ENCODE data around the gene KLHDC9. TPM values are rescaled to one million over a fixed set of nuclear protein-coding genes. Genes with fewer than 3 reads are reported as not detected.

The KLHDC9 gene
- total and polyA plus RNA-seq, 2 of the 13 experiments (the other 11 are each of a cell fraction or from before 2014, with no cell fraction given), result 2.9 TPM

GRCh38 chr1:161132410-161133219 is 34.5 kb downstream of the KLHDC9 start, which contains the start of gene DEDD (continued):
- TF ChIP-seq ZNF460 (CRISPR knock-in tag; IDR thresholded peaks at IDR 0.05; ENCODE audit: borderline replicate concordance), result peak; percentile 12; the same call in 1 of the 2 replicates
- TF ChIP-seq FOXA3 (CRISPR knock-in tag; IDR thresholded peaks at IDR 0.05), result peak; percentile 26; the same call in 1 of the 2 replicates
- TF ChIP-seq CTCF (CRISPR knock-in tag; IDR thresholded peaks at IDR 0.05), result peak; percentile 43; the same call in 1 of the 2 replicates
- TF ChIP-seq ZNF343 (CRISPR knock-in tag; IDR thresholded peaks at IDR 0.05), result no peak
- no peak for TF ChIP-seq PRMT3 (CRISPR knock-in tag; IDR thresholded peaks at IDR 0.05; ENCODE audit: borderline replicate concordance, low read depth)
- TF ChIP-seq TFAP4 (IDR thresholded peaks at IDR 0.05; ENCODE audit: borderline replicate concordance, low read depth), result peak; percentile 69; the same call in 1 of the 2 replicates
- TF ChIP-seq POLR2AphosphoS2 (IDR thresholded peaks at IDR 0.05; ENCODE audit: low read depth, low read length), result no peak
- peak; percentile 55; the same call in 1 of the 2 replicates for TF ChIP-seq ZNF431 (CRISPR knock-in tag; IDR thresholded peaks at IDR 0.05; ENCODE audit: borderline replicate concordance, low read depth)
- no peak for TF ChIP-seq ZNF570 (CRISPR knock-in tag; IDR thresholded peaks at IDR 0.05; ENCODE audit: borderline replicate concordance)
- 0 out of 2 replicates have a peak, but pooled peaks have one; percentile 13 for TF ChIP-seq ONECUT2 (CRISPR knock-in tag; IDR thresholded peaks at IDR 0.05)
- peak; percentile 48; the same call in 1 of the 2 replicates for TF ChIP-seq NFIC (IDR thresholded peaks at IDR 0.05; ENCODE audit: low read length)
- peak; percentile 28; the same call in 1 of the 2 replicates for TF ChIP-seq MXD4 (CRISPR knock-in tag; IDR thresholded peaks at IDR 0.05)
- TF ChIP-seq NFRKB (IDR thresholded peaks at IDR 0.05), result peak; percentile 53
- peak; percentile 98 for TF ChIP-seq ZNF639 (CRISPR knock-in tag; conservative IDR thresholded peaks at IDR 0.05)
- TF ChIP-seq ZBTB1 (CRISPR knock-in tag; IDR thresholded peaks at IDR 0.05; ENCODE audit: borderline replicate concordance), result no peak
- peak; percentile 54; the same call in 1 of the 2 replicates for TF ChIP-seq ZNF547 (CRISPR knock-in tag; IDR thresholded peaks at IDR 0.05)
- TF ChIP-seq PLSCR1 (CRISPR knock-in tag; IDR thresholded peaks at IDR 0.05; ENCODE audit: borderline replicate concordance), result no peak
- no peak; the same call in 1 of the 2 replicates for TF ChIP-seq CREBL2 (CRISPR knock-in tag; IDR thresholded peaks at IDR 0.05; ENCODE audit: borderline replicate concordance)
- TF ChIP-seq SOX6 (IDR thresholded peaks at IDR 0.05), result no peak
- TF ChIP-seq SOX6 (CRISPR knock-in tag; IDR thresholded peaks at IDR 0.05), result peak; percentile 31
- TF ChIP-seq ZSCAN29 (CRISPR knock-in tag; conservative IDR thresholded peaks at IDR 0.05), result peak; percentile 88; the same call in 1 of the 2 replicates
- peak; percentile 68 for TF ChIP-seq ZNF143 (CRISPR knock-in tag; IDR thresholded peaks at IDR 0.05)
- peak; percentile 64 for TF ChIP-seq PHF21A (CRISPR knock-in tag; IDR thresholded peaks at IDR 0.05)
- no peak for TF ChIP-seq FOXO4 (CRISPR knock-in tag; conservative IDR thresholded peaks at IDR 0.05)

Measured in HepG2 (cell line).